ENCODE results near the gene DMPK. TPM values are rescaled to one million over a fixed set of nuclear protein-coding genes. Genes with fewer than 3 reads are reported as not detected.

The DMPK gene
- total and polyA plus RNA-seq, 2 experiments from 2014 or later: 9.8 to 24.0 TPM

- TF ChIP-seq JUNB (IDR thresholded peaks at IDR 0.05; ENCODE audit: unreplicated experiment): no peak
- no peak for TF ChIP-seq ETS1 (IDR thresholded peaks at IDR 0.05)
- TF ChIP-seq ZNF114 (CRISPR knock-in tag; IDR thresholded peaks at IDR 0.05): no peak
- no peak for TF ChIP-seq POLR2AphosphoS5 (IDR thresholded peaks at IDR 0.05; ENCODE audit: low read depth)
- no peak for TF ChIP-seq ZNF331 (CRISPR knock-in tag; IDR thresholded peaks at IDR 0.05; ENCODE audit: low read depth)
- TF ChIP-seq CTCF (conservative IDR thresholded peaks at IDR 0.05; ENCODE audit: low read depth in 2 of 2): no peak
These were observed 2.8 kb upstream of the DMPK start (continued) for GRCh38 chr19:45785097-45785496.

- Mint-ChIP-seq H3K9me3 (no peaks in the 10 kb centered on the region; the same call in 2 of the 3 replicates), H3K4me3 (no peak overlapping the region), H3K27ac (no peak overlapping the region), H3K27me3 (ENCODE audit: insufficient read depth, low read depth, poor library complexity) (peaks cover 26% of the 10 kb centered on the region), H3K4me1 (peaks cover 27% of the 10 kb centered on the region), H3K36me3 (ENCODE audit: low read depth) (peaks cover 30% of the 10 kb centered on the region)
- Histone ChIP-seq H3K4me3 (no peak overlapping the region), H3K4me1 (ENCODE audit: insufficient read depth) (peaks cover 30% of the 10 kb centered on the region), H3K79me2 (replicated peaks; ENCODE audit: insufficient read depth) (no peaks in the 10 kb centered on the region), H4K20me1 (replicated peaks; ENCODE audit: insufficient read depth) (peaks cover 13% of the 10 kb centered on the region), H3K27ac (ENCODE audit: low read depth) (no peak overlapping the region), H2AFZ (no peak overlapping the region), H3K36me3 (ENCODE audit: insufficient read depth) (no peaks in the 10 kb centered on the region; the same call in 1 of the 2 replicates), H3K27me3 (ENCODE audit: insufficient read depth) (peaks cover 8% of the 10 kb centered on the region), H3F3A (replicated peaks; ENCODE audit: low read depth) (peaks cover 10% of the 10 kb centered on the region; the same call in 1 of the 2 replicates), H3K9me2 (ENCODE audit: insufficient read depth) (no peaks in the 10 kb centered on the region), H3K4me2 (no peak overlapping the region)
- DNase-seq (ENCODE audit: low spot score): no peak
- no peak for ATAC-seq
- TF ChIP-seq EZH2phosphoT487 (IDR thresholded peaks at IDR 0.05; ENCODE audit: unreplicated experiment): no peak
- no peak for TF ChIP-seq CTCF (conservative IDR thresholded peaks at IDR 0.05; ENCODE audit: low read depth in 2 of 2)
- TF ChIP-seq ZNF114 (CRISPR knock-in tag; IDR thresholded peaks at IDR 0.05): no peak
- no peak for TF ChIP-seq ETS1 (IDR thresholded peaks at IDR 0.05)
- TF ChIP-seq JUNB (IDR thresholded peaks at IDR 0.05; ENCODE audit: unreplicated experiment): no peak
- no peak for TF ChIP-seq NANOG (IDR thresholded peaks at IDR 0.05; ENCODE audit: borderline replicate concordance)
- TF ChIP-seq POLR2AphosphoS5 (IDR thresholded peaks at IDR 0.05; ENCODE audit: low read depth): no peak
- no peak for TF ChIP-seq ZNF462 (CRISPR knock-in tag; IDR thresholded peaks at IDR 0.05)
- TF ChIP-seq EZH2 (IDR thresholded peaks at IDR 0.05; ENCODE audit: low read depth, unreplicated experiment): no peak
These were observed 1.8 kb upstream of the DMPK start for GRCh38 chr19:45784096-45784495.

Data from GM23338 (cell line).